WERI-Rb-1 (cell line): ENCODE measurements around the gene HOXD12.

Experiments used
- DNase-seq: peaks from one replicate; pipeline ENCODE4 v3.0.0-alpha.2; 2020
- H3K27ac ChIP-seq: fragments of 250-450 bp; sonication (Bioruptor Pico); 2 replicates; pipeline ENCODE4 v1.5.1; 2020; ENCODE audit warnings: mild to moderate bottlenecking, moderate library complexity
- H3K27me3 ChIP-seq: fragments of 250-450 bp; sonication (Bioruptor Pico); 2 replicates; pipeline ENCODE4 v1.5.1; 2021; ENCODE audit warnings: mild to moderate bottlenecking, low read depth, moderate library complexity; ENCODE audit not compliant: insufficient read depth, severe bottlenecking
- H3K36me3 ChIP-seq: fragments of 250-450 bp; sonication (Bioruptor Pico); 2 replicates; pipeline ENCODE4 v1.5.1; 2020; ENCODE audit warnings: mild to moderate bottlenecking, moderate library complexity
- H3K4me3 ChIP-seq: 2 replicates; pipeline ENCODE4 v1.5.1; 2011; ENCODE audit warnings: low read depth, mild to moderate bottlenecking, control low read depth, low read length
- H3K9me3 ChIP-seq: fragments of 250-450 bp; sonication (Bioruptor Pico); 2 replicates; pipeline ENCODE4 v1.5.1; 2021; ENCODE audit warnings: mild to moderate bottlenecking, moderate library complexity; ENCODE audit not compliant: severe bottlenecking
- CTCF ChIP-seq: IDR thresholded peaks from 2 replicates; pipeline ENCODE4 v1.5.1; 2011; ENCODE audit warnings: low read depth, mild to moderate bottlenecking, control low read depth, inconsistent platforms, low read length

Gene HOXD12

GRCh38 chr2:176139661-176140512 is 40.3 kb downstream of the HOXD12 start:
- no peak for DNase-seq
- Histone ChIP-seq H3K27ac (no peak overlapping the region), H3K36me3 (no peaks in the 10 kb centered on the region), H3K27me3 (peaks cover 97% of the 10 kb centered on the region), H3K9me3 (no peaks in the 10 kb centered on the region), H3K4me3 (peak overlapping the region; percentile 51)
- TF ChIP-seq CTCF, result no peak

- peak; percentile 86 for TF ChIP-seq CTCF
- Histone ChIP-seq H3K27me3 (peaks cover 97% of the 10 kb centered on the region), H3K27ac (peak overlapping the region; percentile 52), H3K4me3 (peak overlapping the region; percentile 51), H3K36me3 (no peaks in the 10 kb centered on the region), H3K9me3 (no peaks in the 10 kb centered on the region)
- DNase-seq, result peak; percentile 74
These were observed 41.1 kb downstream of the HOXD12 start for GRCh38 chr2:176140513-176141317.

- no peaks in the 10 kb centered on the region for H3K9me3 ChIP-seq
- no peak for DNase-seq
- H3K4me3 ChIP-seq, result no peak overlapping the region
- H3K36me3 ChIP-seq, result no peaks in the 10 kb centered on the region
- TF ChIP-seq CTCF, result no peak
- peaks cover 97% of the 10 kb centered on the region for H3K27me3 ChIP-seq
- H3K27ac ChIP-seq, result no peak overlapping the region
These were observed 42.7 kb downstream of the HOXD12 start for GRCh38 chr2:176142281-176142680.

- Histone ChIP-seq H3K4me3 (no peak overlapping the region), H3K27me3 (peaks cover 96% of the 10 kb centered on the region), H3K9me3 (peaks cover 4% of the 10 kb centered on the region), H3K36me3 (no peaks in the 10 kb centered on the region), H3K27ac (no peak overlapping the region)
- DNase-seq, result no peak
- no peak for TF ChIP-seq CTCF
These were observed 45.7 kb downstream of the HOXD12 start for GRCh38 chr2:176145085-176145969.

GRCh38 chr2:176146101-176146500 is 46.5 kb downstream of the HOXD12 start:
- Histone ChIP-seq H3K36me3 (no peaks in the 10 kb centered on the region), H3K27ac (no peak overlapping the region), H3K9me3 (peaks cover 4% of the 10 kb centered on the region), H3K27me3 (peaks cover 96% of the 10 kb centered on the region), H3K4me3 (no peak overlapping the region)
- DNase-seq, result no peak
- TF ChIP-seq CTCF, result no peak
